Liver (tissue), 3 donors: Measurements from ENCODE around the gene BLACAT1.

Experiments used
- EGR1 ChIP-seq, 2 donors: IDR thresholded peaks; 2 replicates each; pipeline ENCODE4 v1.6.1; 2016 to 2018; ENCODE audit warnings: antibody characterized with exemption in 2 of 2, low read depth in 2 of 2
- GABPA ChIP-seq, 2 donors: IDR thresholded peaks in 1 of 2; conservative IDR thresholded peaks in 1 of 2; 2 replicates each; pipeline ENCODE4 v1.6.1; 2016; ENCODE audit warnings: antibody characterized with exemption in 2 of 2, mild to moderate bottlenecking in 1 of 2, moderate library complexity in 1 of 2
- JUND ChIP-seq, 2 donors: IDR thresholded peaks; 2 replicates each; pipeline ENCODE4 v1.6.1; 2016; ENCODE audit warnings: antibody characterized with exemption in 2 of 2
- NR2F2 ChIP-seq: IDR thresholded peaks from 2 replicates; pipeline ENCODE4 v1.6.1; 2016; ENCODE audit warnings: antibody characterized with exemption
- RAD21 ChIP-seq, 2 donors: IDR thresholded peaks; 2 replicates each; pipeline ENCODE4 v1.6.1; 2016; ENCODE audit warnings: antibody characterized with exemption in 2 of 2, mild to moderate bottlenecking in 2 of 2
- RXRA ChIP-seq, 2 donors: IDR thresholded peaks; 2 replicates each; pipeline ENCODE4 v1.6.1; 2017 to 2018; ENCODE audit warnings: antibody characterized with exemption in 2 of 2, mild to moderate bottlenecking in 1 of 2
- TAF1 ChIP-seq: conservative IDR thresholded peaks from 2 replicates; pipeline ENCODE4 v1.6.1; 2016; ENCODE audit warnings: antibody characterized with exemption, mild to moderate bottlenecking
- YY1 ChIP-seq: IDR thresholded peaks from 2 replicates; pipeline ENCODE4 v1.6.1; 2016; ENCODE audit warnings: antibody characterized with exemption, mild to moderate bottlenecking
- TF ChIP-seq, protein P1 (sequence below): IDR thresholded peaks from 2 replicates; pipeline ENCODE4 v1.6.1; 2016; ENCODE audit warnings: antibody characterized with exemption, mild to moderate bottlenecking
- TF ChIP-seq, protein P2 (sequence below): fragments of 150-350 bp; IDR thresholded peaks from 2 replicates; pipeline ENCODE4 v1.5.1; 2017; ENCODE audit warnings: improper control_type of control experiment, low read depth, low read length; ENCODE audit not compliant: missing input control
- TF ChIP-seq, protein P3 (sequence below): IDR thresholded peaks from 2 replicates; pipeline ENCODE4 v1.6.1; 2016; ENCODE audit warnings: antibody characterized with exemption
- TF ChIP-seq, protein P4 (sequence below): IDR thresholded peaks from 2 replicates; pipeline ENCODE4 v1.6.1; 2016; ENCODE audit warnings: antibody characterized with exemption
- TF ChIP-seq, protein P5 (sequence below): IDR thresholded peaks from 2 replicates; pipeline ENCODE4 v1.6.1; 2016; ENCODE audit warnings: antibody characterized with exemption
- donor health status: healthy.
- donor health status: healthy.

DNA sequence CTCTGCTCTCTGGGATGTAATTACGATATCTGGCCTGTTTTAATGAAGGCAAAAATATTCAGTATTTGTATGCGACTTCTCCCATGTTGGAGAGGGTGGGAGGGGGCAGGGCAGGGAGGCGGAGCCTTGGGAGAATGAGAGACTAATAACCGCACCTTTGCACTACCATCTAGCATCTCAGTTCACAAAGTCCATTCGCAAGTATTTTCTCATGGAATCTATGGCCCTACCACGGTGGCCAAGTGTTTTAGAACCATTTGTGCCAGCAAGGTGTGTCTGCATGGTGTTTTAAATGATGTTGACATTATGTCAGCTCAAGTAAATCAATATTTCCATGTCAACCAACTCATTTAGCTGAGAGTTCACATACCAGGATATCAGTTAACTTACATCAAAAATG, 14.3 kb upstream of the BLACAT1 start:
- TF ChIP-seq, protein P1, sequence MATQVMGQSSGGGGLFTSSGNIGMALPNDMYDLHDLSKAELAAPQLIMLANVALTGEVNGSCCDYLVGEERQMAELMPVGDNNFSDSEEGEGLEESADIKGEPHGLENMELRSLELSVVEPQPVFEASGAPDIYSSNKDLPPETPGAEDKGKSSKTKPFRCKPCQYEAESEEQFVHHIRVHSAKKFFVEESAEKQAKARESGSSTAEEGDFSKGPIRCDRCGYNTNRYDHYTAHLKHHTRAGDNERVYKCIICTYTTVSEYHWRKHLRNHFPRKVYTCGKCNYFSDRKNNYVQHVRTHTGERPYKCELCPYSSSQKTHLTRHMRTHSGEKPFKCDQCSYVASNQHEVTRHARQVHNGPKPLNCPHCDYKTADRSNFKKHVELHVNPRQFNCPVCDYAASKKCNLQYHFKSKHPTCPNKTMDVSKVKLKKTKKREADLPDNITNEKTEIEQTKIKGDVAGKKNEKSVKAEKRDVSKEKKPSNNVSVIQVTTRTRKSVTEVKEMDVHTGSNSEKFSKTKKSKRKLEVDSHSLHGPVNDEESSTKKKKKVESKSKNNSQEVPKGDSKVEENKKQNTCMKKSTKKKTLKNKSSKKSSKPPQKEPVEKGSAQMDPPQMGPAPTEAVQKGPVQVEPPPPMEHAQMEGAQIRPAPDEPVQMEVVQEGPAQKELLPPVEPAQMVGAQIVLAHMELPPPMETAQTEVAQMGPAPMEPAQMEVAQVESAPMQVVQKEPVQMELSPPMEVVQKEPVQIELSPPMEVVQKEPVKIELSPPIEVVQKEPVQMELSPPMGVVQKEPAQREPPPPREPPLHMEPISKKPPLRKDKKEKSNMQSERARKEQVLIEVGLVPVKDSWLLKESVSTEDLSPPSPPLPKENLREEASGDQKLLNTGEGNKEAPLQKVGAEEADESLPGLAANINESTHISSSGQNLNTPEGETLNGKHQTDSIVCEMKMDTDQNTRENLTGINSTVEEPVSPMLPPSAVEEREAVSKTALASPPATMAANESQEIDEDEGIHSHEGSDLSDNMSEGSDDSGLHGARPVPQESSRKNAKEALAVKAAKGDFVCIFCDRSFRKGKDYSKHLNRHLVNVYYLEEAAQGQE = no peak
- TF ChIP-seq, protein P2, sequence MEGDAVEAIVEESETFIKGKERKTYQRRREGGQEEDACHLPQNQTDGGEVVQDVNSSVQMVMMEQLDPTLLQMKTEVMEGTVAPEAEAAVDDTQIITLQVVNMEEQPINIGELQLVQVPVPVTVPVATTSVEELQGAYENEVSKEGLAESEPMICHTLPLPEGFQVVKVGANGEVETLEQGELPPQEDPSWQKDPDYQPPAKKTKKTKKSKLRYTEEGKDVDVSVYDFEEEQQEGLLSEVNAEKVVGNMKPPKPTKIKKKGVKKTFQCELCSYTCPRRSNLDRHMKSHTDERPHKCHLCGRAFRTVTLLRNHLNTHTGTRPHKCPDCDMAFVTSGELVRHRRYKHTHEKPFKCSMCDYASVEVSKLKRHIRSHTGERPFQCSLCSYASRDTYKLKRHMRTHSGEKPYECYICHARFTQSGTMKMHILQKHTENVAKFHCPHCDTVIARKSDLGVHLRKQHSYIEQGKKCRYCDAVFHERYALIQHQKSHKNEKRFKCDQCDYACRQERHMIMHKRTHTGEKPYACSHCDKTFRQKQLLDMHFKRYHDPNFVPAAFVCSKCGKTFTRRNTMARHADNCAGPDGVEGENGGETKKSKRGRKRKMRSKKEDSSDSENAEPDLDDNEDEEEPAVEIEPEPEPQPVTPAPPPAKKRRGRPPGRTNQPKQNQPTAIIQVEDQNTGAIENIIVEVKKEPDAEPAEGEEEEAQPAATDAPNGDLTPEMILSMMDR = no peak
- TF ChIP-seq GABPA (IDR thresholded peaks at IDR 0.05 in 1 of 2, conservative IDR thresholded peaks at IDR 0.05 in 1 of 2) (no peak), RXRA (IDR thresholded peaks at IDR 0.05) (no peak), TAF1 (no peak), EGR1 (IDR thresholded peaks at IDR 0.05; ENCODE audit: low read depth in 2 of 2) (no peak), YY1 (no peak), NR2F2 (no peak), RAD21 (IDR thresholded peaks at IDR 0.05) (no peak), JUND (IDR thresholded peaks at IDR 0.05) (no peak)
- TF ChIP-seq, protein P3, sequence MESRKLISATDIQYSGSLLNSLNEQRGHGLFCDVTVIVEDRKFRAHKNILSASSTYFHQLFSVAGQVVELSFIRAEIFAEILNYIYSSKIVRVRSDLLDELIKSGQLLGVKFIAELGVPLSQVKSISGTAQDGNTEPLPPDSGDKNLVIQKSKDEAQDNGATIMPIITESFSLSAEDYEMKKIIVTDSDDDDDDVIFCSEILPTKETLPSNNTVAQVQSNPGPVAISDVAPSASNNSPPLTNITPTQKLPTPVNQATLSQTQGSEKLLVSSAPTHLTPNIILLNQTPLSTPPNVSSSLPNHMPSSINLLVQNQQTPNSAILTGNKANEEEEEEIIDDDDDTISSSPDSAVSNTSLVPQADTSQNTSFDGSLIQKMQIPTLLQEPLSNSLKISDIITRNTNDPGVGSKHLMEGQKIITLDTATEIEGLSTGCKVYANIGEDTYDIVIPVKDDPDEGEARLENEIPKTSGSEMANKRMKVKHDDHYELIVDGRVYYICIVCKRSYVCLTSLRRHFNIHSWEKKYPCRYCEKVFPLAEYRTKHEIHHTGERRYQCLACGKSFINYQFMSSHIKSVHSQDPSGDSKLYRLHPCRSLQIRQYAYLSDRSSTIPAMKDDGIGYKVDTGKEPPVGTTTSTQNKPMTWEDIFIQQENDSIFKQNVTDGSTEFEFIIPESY = no peak
- TF ChIP-seq, protein P4, sequence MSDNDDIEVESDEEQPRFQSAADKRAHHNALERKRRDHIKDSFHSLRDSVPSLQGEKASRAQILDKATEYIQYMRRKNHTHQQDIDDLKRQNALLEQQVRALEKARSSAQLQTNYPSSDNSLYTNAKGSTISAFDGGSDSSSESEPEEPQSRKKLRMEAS = no peak
- TF ChIP-seq, protein P5, sequence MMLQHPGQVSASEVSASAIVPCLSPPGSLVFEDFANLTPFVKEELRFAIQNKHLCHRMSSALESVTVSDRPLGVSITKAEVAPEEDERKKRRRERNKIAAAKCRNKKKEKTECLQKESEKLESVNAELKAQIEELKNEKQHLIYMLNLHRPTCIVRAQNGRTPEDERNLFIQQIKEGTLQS = no peak
